NCI-H69 (cell line): ENCODE data around the gene MDN1.
"Not testable (repeated sequence)": the region's sequence is repeated elsewhere in the genome, so short reads cannot be mapped to it uniquely, and the experiment has no call there.

Source experiments
- DNase-seq: peaks from one replicate; lab custom pipeline; 2025; lab: John Stamatoyannopoulos, UW

MDN1 gene, protein sequence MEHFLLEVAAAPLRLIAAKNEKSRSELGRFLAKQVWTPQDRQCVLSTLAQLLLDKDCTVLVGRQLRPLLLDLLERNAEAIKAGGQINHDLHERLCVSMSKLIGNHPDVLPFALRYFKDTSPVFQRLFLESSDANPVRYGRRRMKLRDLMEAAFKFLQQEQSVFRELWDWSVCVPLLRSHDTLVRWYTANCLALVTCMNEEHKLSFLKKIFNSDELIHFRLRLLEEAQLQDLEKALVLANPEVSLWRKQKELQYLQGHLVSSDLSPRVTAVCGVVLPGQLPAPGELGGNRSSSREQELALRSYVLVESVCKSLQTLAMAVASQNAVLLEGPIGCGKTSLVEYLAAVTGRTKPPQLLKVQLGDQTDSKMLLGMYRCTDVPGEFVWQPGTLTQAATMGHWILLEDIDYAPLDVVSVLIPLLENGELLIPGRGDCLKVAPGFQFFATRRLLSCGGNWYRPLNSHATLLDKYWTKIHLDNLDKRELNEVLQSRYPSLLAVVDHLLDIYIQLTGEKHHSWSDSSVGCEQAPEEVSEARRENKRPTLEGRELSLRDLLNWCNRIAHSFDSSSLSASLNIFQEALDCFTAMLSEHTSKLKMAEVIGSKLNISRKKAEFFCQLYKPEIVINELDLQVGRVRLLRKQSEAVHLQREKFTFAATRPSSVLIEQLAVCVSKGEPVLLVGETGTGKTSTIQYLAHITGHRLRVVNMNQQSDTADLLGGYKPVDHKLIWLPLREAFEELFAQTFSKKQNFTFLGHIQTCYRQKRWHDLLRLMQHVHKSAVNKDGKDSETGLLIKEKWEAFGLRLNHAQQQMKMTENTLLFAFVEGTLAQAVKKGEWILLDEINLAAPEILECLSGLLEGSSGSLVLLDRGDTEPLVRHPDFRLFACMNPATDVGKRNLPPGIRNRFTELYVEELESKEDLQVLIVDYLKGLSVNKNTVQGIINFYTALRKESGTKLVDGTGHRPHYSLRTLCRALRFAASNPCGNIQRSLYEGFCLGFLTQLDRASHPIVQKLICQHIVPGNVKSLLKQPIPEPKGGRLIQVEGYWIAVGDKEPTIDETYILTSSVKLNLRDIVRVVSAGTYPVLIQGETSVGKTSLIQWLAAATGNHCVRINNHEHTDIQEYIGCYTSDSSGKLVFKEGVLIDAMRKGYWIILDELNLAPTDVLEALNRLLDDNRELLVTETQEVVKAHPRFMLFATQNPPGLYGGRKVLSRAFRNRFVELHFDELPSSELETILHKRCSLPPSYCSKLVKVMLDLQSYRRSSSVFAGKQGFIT (N-terminal part only)

DNA sequence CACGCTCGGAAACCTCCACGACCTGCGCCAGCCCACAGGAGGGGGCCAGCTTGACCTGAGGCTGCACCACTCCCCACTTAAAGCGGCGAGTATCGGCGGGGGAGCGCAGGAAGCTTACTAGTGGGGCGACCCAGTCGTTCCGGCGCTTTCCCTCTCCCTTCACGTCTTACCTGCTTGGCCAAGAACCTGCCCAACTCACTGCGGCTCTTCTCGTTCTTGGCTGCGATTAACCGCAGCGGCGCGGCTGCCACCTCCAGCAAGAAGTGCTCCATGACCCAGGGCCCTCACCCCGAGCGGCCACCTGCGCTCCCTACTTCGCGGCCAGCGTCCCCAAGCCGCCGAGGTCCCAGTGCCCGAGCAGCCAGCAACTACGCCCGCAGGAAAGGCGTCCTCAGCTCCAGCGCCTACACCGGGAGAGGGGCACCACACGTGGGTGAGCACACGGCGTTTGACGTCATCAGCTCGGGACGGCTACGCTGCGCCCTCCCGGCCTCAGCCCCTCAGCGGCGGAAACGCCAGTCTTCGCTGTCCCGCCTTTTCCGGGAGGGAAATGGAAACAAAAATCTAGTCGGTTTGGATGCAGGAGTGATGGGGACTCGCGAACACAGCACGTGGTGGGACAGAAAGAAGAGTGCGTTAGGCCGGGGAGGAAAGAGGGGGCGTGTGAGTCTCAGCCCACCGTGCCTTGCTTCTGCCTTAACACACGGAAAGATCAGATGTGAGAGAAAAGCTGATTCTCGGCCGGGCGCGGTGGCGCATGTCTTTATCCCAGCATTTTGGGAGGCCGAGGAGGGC, at the start of gene MDN1:
Gene MDN1 (minus strand): TSS at position 459 of the 795 bp plus-strand sequence. CDS start 187 bp downstream, at position 272.
- peak; percentile 99 for DNase-seq

- DNase-seq: no peak
These were observed 46.6 kb upstream of the MDN1 start for GRCh38 chr6:89866024-89866678.

DNA sequence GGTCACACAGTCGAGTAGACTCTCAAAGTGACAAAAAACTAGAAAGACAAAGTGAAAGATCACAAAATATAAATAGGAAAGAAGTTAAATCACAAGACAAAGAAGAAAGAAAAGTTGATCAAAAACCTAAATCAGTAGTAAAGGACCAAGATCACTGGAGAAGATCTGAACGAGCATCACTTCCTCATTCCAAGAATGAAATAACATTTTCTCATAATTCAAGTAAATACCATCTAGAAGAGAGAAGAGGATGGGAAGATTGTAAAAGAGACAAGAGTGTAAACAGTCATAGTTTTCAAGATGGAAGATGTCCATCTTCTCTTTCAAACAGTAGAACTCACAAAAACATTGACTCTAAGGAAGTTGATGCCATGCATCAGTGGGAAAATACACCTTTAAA, 43.1 kb upstream of the MDN1 start:
- no peak for DNase-seq

DNA sequence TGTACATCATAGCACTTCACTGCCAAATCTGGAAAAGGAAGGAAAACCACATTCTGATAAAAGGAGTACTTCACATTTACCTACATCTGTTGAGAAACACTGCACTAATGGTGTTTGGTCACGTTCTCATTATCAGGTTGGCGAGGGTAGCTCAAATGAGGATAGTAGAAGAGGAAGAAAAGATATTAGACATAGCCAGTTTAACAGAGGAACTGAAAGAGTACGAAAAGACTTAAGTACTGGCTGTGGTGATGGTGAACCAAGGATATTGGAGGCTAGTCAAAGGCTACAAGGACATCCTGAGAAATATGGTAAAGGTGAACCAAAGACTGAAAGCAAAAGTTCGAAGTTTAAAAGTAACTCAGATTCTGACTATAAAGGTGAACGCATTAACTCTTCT, 42.7 kb upstream of the MDN1 start:
- DNase-seq: no peak

GRCh38 chr6:89859744-89860143, 40.1 kb upstream of the MDN1 start:
- DNase-seq: no peak

DNA sequence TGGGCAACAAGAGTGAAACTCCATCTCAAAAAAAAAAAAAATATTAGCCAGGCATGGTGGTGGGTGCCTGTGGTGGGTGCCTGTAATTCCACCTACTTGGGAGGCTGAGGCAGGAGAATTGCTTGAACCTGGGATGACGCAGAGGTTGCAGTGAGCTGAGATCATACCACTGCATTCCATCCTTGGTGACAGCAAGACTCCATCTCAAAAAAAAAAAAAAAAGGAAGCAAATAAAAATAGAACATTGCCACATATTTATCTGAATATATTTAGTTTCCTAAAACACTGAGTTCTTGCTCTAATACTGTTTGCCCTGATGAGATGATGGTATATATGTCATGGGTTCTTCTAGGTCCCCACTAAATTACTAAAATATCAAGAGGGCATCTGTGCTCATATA, 38.4 kb upstream of the MDN1 start:
- no peak for DNase-seq

GRCh38 chr6:89853068-89853467, 33.5 kb upstream of the MDN1 start:
- DNase-seq: no peak

DNA sequence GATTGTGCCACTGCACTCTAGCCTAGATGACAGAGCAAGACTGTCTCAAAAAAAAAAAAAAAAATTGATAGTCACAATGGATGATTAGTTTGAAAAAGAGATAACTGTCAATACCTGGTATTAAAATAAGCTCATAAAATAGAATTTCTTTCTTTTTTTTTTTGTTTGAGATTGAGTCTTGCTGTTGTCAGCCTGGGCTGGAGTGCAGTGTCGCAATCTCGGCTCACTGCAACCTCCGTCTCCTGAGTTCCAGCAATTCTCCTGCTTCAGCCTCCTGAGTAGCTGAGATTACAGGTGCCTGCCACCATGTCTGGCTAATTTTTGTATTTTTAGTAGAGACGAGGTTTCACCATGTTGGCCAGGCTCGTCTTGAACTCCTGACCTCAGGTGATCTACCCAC, 27.9 kb upstream of the MDN1 start:
- not testable (repeated sequence) for DNase-seq

GRCh38 chr6:89843070-89843469, 23.5 kb upstream of the MDN1 start:
- no peak for DNase-seq

- no peak for DNase-seq
These were observed 22.6 kb upstream of the MDN1 start for GRCh38 chr6:89842228-89842627.

DNA sequence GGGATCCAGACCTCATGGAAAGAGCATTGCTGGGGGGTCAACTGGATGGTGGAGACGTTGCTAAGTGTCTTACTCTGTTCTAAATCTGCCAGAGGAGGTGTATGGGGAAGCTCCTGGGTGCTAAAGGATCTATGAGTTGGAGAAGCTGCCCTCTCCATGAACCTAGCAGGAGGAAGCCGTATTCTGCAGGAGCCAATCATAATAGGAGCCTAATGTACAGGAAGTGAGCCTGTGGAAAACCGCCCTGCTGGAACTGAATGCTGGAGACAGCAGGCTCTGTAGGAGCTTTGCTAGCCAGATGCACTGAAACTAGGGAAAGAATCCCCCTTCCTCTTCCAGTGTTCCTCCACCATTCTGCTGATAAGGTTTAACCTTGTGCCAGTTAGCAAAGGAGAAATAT, 20.9 kb upstream of the MDN1 start:
- peak; percentile 74 for DNase-seq

GRCh38 chr6:89836639-89837222, 17.1 kb upstream of the MDN1 start:
- DNase-seq: no peak

- no peak for DNase-seq
These were observed 15.5 kb upstream of the MDN1 start for GRCh38 chr6:89834884-89835792.

- DNase-seq: peak; percentile 51
These were observed 10.7 kb upstream of the MDN1 start for GRCh38 chr6:89830170-89830809.

DNA sequence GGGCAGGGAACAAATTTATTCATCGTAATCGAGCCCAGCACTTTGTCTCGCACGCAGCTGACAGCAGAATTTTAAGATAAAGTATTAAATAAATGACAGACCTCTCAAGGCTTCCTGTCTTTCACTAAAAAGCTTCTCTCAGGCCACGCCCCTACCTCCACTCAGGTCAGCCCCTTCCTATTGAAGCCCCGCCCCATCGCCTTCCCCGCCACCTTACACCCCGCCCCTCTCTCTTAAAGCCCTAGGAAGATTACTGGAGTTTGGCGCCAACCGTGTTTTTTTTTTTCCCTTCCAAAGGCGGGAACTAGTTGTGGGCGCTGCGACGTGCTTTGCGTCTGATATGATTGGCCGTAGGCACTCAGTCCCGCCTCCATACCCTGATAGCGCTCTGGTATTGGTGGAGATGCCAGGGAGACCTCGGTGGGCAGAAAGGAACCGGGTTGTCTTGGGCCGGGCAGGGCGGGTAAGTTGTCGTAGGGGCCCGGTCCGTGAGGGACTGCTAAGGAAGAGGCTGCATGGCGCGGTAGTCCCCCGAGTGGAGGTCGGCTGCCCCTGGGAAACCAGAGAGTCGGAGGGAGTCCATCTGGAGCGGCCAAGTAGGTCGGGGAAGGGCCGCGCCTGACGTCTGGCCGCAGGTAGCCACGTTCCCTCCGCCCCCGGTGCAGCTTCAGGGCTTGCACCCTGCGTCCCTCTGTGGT, 10.0 kb upstream of the MDN1 start, which contains the start of gene CASP8AP2:
Gene CASP8AP2 (plus strand): TSS at position 409 of the 698 bp plus-strand sequence.
- peak; percentile 100 for DNase-seq

DNA sequence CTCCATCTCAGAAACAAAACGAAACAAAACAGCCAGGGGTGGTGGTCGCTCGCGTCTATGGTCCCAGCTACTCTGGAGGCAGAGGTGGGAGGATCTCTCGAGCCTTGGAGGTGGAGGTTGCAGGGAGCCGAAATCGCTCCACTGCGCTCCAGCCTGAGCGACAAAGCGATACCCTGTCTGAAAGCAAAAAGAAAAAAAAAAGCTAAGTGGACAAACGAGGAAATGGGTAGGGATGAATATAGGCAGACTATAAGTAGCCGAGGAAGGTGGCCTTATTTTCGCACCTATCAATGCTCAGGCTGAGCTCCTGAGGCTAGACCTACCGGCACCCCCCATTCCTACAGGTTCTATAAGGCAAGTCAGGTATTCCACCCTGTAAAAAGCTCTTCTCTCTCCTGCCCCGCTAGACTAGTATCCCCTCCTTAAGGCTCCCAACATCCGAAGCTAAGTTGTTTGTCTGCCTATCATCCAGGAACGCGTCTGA, 9.4 kb upstream of the MDN1 start:
- peak; percentile 85 for DNase-seq

- not testable (repeated sequence) for DNase-seq
These were observed 8.9 kb upstream of the MDN1 start for GRCh38 chr6:89828475-89828987.
